BLaER1 (cell line): ENCODE measurements around the gene ARSD.
"Not testable (repeated sequence)": the region's sequence is repeated elsewhere in the genome, so short reads cannot be mapped to it uniquely, and the experiment has no call there.

ENCODE experiments used
- H3K27ac ChIP-seq: shearing (Covaris generic); formaldehyde crosslinking; 2 replicates; pipeline ENCODE4 v1.8.1; 2022
- H3K27me3 ChIP-seq: shearing (Covaris generic); formaldehyde crosslinking; 2 replicates; pipeline ENCODE4 v1.8.1; 2022
- H3K36me3 ChIP-seq: shearing (Covaris generic); formaldehyde crosslinking; 2 replicates; pipeline ENCODE4 v1.8.1; 2022
- H3K4me1 ChIP-seq: shearing (Covaris generic); formaldehyde crosslinking; 2 replicates; pipeline ENCODE4 v1.8.1; 2022
- H3K4me2 ChIP-seq: shearing (Covaris generic); formaldehyde crosslinking; 2 replicates; pipeline ENCODE4 v1.8.1; 2022
- H3K4me3 ChIP-seq: shearing (Covaris generic); formaldehyde crosslinking; 2 replicates; pipeline ENCODE4 v1.8.1; 2022
- H3K9ac ChIP-seq: shearing (Covaris generic); formaldehyde crosslinking; 2 replicates; pipeline ENCODE4 v1.8.1; 2022
- H3K9me3 ChIP-seq: shearing (Covaris generic); formaldehyde crosslinking; 2 replicates; pipeline ENCODE4 v1.8.1; 2022
- H4K20me1 ChIP-seq: shearing (Covaris generic); formaldehyde crosslinking; 2 replicates; pipeline ENCODE4 v1.8.1; 2022
- Cebpa-rat ChIP-seq: shearing (Covaris generic); IDR thresholded peaks from 2 replicates; pipeline ENCODE4 v1.8.1; 2022

The ARSD gene

GRCh38 chrX:2962381-2962780 lies 33.2 kb upstream of the ARSD start:
- TF ChIP-seq Cebpa-rat = no peak
- H3K9ac ChIP-seq = no peak overlapping the region
- no peak overlapping the region for H3K4me2 ChIP-seq
- peaks cover 15% of the 10 kb centered on the region for H3K4me1 ChIP-seq
- H3K9me3 ChIP-seq = peaks cover 10% of the 10 kb centered on the region; the same call in 1 of the 2 replicates
- no peak overlapping the region for H3K4me3 ChIP-seq
- peaks cover 21% of the 10 kb centered on the region; the same call in 1 of the 2 replicates for H3K36me3 ChIP-seq
- H3K27ac ChIP-seq = no peak overlapping the region
- no peaks in the 10 kb centered on the region for H3K27me3 ChIP-seq
- no peaks in the 10 kb centered on the region for H4K20me1 ChIP-seq

GRCh38 chrX:2960861-2961515 lies 31.8 kb upstream of the ARSD start:
- H3K27me3 ChIP-seq = no peaks in the 10 kb centered on the region
- TF ChIP-seq Cebpa-rat = no peak
- no peaks in the 10 kb centered on the region for H4K20me1 ChIP-seq
- no peak overlapping the region for H3K9ac ChIP-seq
- peaks cover 5% of the 10 kb centered on the region for H3K4me1 ChIP-seq
- no peak overlapping the region for H3K27ac ChIP-seq
- H3K9me3 ChIP-seq = peaks cover 10% of the 10 kb centered on the region; the same call in 1 of the 2 replicates
- no peak overlapping the region for H3K4me2 ChIP-seq
- no peak overlapping the region for H3K4me3 ChIP-seq
- peaks cover 25% of the 10 kb centered on the region; the same call in 1 of the 2 replicates for H3K36me3 ChIP-seq

- peaks cover 39% of the 10 kb centered on the region for H3K36me3 ChIP-seq
- H3K27me3 ChIP-seq = no peaks in the 10 kb centered on the region
- H3K9ac ChIP-seq = no peak overlapping the region
- no peak overlapping the region for H3K4me3 ChIP-seq
- H3K4me1 ChIP-seq = no peaks in the 10 kb centered on the region
- H3K4me2 ChIP-seq = no peak overlapping the region
- H4K20me1 ChIP-seq = no peaks in the 10 kb centered on the region
- peaks cover 10% of the 10 kb centered on the region; the same call in 1 of the 2 replicates for H3K9me3 ChIP-seq
- TF ChIP-seq Cebpa-rat = no peak
- no peak overlapping the region for H3K27ac ChIP-seq
Observed at GRCh38 chrX:2958199-2958598, 29.1 kb upstream of the ARSD start.

DNA sequence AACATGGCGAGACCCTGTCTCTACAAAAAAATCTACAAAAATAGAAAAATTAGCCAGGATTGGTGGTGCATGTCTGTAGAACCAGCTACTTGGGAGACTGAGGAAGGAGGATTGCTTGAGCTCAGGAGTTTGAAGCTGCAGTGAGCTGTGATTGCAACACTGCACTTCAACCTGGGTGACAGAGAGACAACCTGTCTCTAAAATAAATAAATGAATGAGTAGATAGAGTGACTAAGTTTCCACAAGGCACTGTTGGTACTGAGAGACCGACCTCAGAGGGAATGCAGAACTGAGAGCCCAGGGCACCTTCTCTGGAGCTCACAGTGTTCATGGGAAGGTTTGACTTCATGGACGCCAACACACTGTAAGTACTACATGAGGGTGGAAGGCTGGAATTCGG lies 26.7 kb upstream of the ARSD start:
- H4K20me1 ChIP-seq = no peaks in the 10 kb centered on the region
- no peaks in the 10 kb centered on the region for H3K27me3 ChIP-seq
- H3K27ac ChIP-seq = no peak overlapping the region
- H3K4me3 ChIP-seq = no peak overlapping the region
- H3K36me3 ChIP-seq = peaks cover 59% of the 10 kb centered on the region
- no peak overlapping the region for H3K4me2 ChIP-seq
- H3K9ac ChIP-seq = no peak overlapping the region
- no peak for TF ChIP-seq Cebpa-rat
- no peaks in the 10 kb centered on the region for H3K4me1 ChIP-seq
- H3K9me3 ChIP-seq = peaks cover 10% of the 10 kb centered on the region; the same call in 1 of the 2 replicates

GRCh38 chrX:2955281-2955680 lies 26.1 kb upstream of the ARSD start:
- peaks cover 65% of the 10 kb centered on the region for H3K36me3 ChIP-seq
- no peak for TF ChIP-seq Cebpa-rat
- H3K4me3 ChIP-seq = no peak overlapping the region
- H4K20me1 ChIP-seq = no peaks in the 10 kb centered on the region
- no peaks in the 10 kb centered on the region for H3K4me1 ChIP-seq
- no peak overlapping the region for H3K4me2 ChIP-seq
- H3K27me3 ChIP-seq = no peaks in the 10 kb centered on the region
- H3K9ac ChIP-seq = no peak overlapping the region
- no peak overlapping the region for H3K27ac ChIP-seq
- peaks cover 10% of the 10 kb centered on the region; the same call in 1 of the 2 replicates for H3K9me3 ChIP-seq

DNA sequence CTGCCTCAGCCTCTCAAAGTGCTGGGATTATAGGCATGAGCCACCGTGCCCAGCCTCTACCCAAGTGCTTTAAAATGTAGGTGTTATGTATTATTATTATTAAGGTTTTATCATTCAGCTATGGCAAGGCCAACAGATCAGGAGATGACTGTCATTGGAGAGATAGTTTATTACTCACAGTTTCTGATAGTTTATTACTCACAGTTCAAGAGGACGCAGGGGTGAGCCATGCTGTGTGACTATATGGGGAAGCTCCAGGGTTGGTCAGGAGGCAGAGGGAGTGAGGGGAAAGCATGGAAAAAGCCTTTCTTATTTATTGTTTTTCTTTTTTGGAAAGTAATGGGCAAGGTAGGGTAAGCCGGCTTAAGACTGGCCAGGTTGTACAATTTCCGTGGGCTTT lies 25.4 kb upstream of the ARSD start:
- Histone ChIP-seq H3K27me3 (no peaks in the 10 kb centered on the region), H3K4me2 (no peak overlapping the region), H3K4me1 (no peaks in the 10 kb centered on the region), H3K9ac (no peak overlapping the region), H3K9me3 (peaks cover 9% of the 10 kb centered on the region; the same call in 1 of the 2 replicates), H3K36me3 (peaks cover 71% of the 10 kb centered on the region), H3K27ac (no peak overlapping the region), H3K4me3 (no peak overlapping the region), H4K20me1 (no peaks in the 10 kb centered on the region)
- TF ChIP-seq Cebpa-rat = no peak

GRCh38 chrX:2937942-2938341 lies 8.8 kb upstream of the ARSD start:
- not testable (repeated sequence) for H3K9ac ChIP-seq, H3K27ac ChIP-seq, H3K4me2 ChIP-seq, H3K4me3 ChIP-seq, H3K36me3 ChIP-seq, H3K9me3 ChIP-seq, H3K27me3 ChIP-seq, H4K20me1 ChIP-seq
- H3K4me1 ChIP-seq = peaks cover 11% of the 10 kb centered on the region

- no peaks in the 10 kb centered on the region for H4K20me1 ChIP-seq
- H3K4me3 ChIP-seq = no peak overlapping the region
- H3K36me3 ChIP-seq = peaks cover 11% of the 10 kb centered on the region
- no peaks in the 10 kb centered on the region for H3K27me3 ChIP-seq
- no peak overlapping the region for H3K9ac ChIP-seq
- H3K27ac ChIP-seq = no peak overlapping the region
- H3K9me3 ChIP-seq = peaks cover 26% of the 10 kb centered on the region
- H3K4me2 ChIP-seq = no peak overlapping the region
- TF ChIP-seq Cebpa-rat = 0 out of 2 replicates have a peak, but pooled peaks have one; percentile 37
- peaks cover 24% of the 10 kb centered on the region for H3K4me1 ChIP-seq
Observed at GRCh38 chrX:2934715-2935710, 5.9 kb upstream of the ARSD start.

DNA sequence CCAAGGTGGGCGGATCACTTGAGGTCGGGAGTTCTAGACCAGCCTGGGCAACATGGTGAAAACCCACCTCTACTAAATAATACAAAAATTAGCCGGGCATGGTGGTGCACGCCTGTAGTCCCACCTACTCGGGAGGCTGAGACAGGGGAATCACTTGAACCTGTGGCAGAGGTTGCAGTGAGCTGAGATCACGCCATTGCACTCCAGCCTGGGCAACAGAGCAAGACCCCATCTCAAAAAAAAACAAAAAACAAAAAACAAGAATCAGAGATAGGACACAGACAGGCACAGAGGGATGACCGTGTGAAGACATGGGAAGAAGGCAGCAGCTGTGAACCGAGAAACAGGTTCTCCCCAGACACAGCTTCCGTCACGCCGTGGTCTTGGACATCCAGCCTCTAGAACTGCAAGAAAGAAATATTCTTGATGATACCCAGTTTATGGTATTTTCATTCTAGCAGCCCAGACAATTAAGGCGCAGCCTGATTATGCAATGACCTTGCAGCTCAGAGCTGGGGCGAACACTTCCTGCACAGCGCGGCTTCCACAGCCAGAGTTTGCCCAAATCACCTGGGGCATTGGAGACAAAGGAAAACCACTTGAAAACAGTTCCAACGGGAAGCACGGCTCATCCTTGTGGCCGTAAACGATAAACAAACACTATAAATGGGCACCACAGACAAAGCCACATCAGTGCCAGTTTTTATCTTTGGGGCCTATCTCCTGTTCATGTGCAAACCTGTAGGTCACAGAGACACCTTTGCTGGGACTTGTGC lies 4.2 kb upstream of the ARSD start:
- Histone ChIP-seq H3K4me2 (peak overlapping the region; percentile 43), H3K4me3 (no peak overlapping the region), H3K9me3 (peaks cover 26% of the 10 kb centered on the region), H3K4me1 (peaks cover 31% of the 10 kb centered on the region), H3K9ac (no peak overlapping the region; the same call in 1 of the 2 replicates), H3K27ac (no peak overlapping the region), H4K20me1 (no peaks in the 10 kb centered on the region), H3K27me3 (no peaks in the 10 kb centered on the region), H3K36me3 (peaks cover 11% of the 10 kb centered on the region)
- peak; percentile 48; the same call in 1 of the 2 replicates for TF ChIP-seq Cebpa-rat
